SK-MEL-5 (cell line): Measurements from ENCODE around the gene KCNQ1OT1. TPM values are rescaled to one million over a fixed set of nuclear protein-coding genes. Genes with fewer than 3 reads are reported as not detected.

Experiments used
- DNase-seq: peaks from one replicate; pipeline ENCODE4 v3.0.0-alpha.2; 2016; ENCODE audit warnings: low read depth, low spot score
- in situ Hi-C: cut with HindIII; loops from 2 replicates; pipeline ENCODE4 v1.10.0; 2016; ENCODE audit warnings: low sequenced_read_pairs, high pct_unique_total_duplicates, low pct_unique_long_range_greater_than_20kb
- polyA plus RNA-seq, 2 experiments: library from polyadenylated mRNA; depleted of rRNA; stranded (reverse); fragments of >200 nt; gene quantifications; 2 replicates each; pipeline ENCODE4 v1.2.3, GENCODE V29; 2015
- total RNA-seq: library from RNA; depleted of rRNA; stranded (reverse); fragments of >200 nt; shearing (Covaris generic); gene quantifications from 2 replicates; pipeline ENCODE4 v1.2.3, GENCODE V29; 2014; rRNA removed

KCNQ1OT1 gene
- 0.48 and 0.56 TPM in 2 replicates for total RNA-seq
- 0.01 and 0.03 TPM in 2 replicates for polyA plus RNA-seq (2015; cell fraction: cytosol; rRNA removed)
- polyA plus RNA-seq (2015; cell fraction: nucleus; rRNA removed), result 0.54 and 0.97 TPM in 2 replicates

DNA sequence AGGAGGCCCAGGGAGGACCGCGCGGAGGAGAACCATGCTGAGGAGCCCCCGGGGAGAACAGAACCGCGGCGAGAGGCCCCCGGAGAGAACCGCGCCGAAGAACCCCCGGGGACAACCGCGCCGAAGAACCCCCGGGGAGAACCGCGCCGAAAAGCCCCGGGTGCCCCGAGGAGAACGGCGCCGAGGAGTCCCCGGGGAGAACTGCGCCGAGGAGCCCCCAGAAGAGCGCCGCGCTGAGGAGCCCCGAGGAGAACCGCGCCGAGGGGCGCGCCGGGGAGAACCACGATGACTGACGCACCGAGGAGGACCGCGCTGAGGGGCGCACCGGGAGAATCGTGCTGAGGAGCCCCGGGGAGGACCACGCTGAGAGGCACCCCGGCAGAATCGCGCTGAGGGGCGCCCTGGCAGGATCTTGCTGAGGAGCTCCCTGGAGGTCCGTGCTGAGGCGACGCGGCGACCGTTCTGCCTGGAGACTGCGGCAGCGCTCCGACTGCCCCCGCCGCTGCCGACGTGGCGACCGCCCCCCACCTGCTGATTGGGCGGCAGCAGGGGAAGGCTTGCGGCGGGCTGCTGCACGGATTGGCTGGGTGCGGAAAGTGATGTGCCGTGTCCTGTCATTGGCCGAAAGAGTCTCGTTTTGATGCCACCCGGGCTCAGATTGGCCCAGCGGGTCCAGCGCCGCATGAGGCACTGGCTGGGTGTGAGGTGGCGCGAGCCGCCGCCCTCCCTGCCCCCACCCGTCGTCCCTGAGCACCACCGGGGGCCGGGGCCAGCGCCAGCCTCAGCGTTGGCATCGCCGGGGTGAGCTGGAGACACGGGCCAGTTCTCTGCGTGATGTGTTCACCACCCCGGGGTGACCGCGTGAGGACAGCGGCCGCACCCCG lies at the start of gene KCNQ1OT1:
TSS of gene KCNQ1OT1 (minus strand) at position 464 of the 884 bp plus-strand sequence.
- DNase-seq, result peak; percentile 84
- in situ Hi-C loops, result no loop called here

DNA sequence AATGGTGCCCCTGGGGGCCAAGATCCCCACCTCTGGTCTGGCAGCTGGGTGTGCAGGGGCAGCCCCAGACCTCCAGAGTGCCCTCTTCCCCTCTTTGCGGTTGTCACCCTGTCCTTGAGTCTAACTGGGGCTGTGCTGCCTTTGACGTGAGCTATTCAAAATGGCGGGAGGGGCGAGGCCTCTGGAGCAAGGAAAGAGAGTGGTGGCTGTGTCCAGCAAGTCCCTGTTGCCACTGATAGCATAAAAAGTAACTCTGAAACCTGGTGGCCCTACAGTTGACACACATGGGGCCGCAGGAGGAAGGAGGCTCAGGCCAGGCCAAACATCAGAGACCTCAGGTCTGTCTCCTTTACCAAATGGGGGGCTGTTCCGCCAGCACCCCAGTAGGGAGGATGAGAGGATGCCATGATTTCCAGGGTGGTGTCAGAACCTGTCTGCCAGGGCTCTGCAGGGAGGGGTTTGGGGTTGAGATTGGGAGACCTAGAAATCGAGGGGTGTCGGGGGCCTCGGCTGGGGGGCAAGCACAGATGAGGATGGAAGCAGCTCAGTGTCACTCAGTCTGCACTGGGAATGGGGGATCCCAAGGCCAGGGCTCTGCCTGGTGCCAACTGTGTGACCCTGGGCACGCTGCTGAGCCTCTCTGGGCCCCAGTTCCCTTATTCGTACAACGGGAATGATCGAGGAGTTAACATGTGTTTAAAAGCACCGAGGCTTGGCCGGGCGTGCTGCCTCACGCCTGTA lies 49.2 kb upstream of the KCNQ1OT1 start:
- no peak for DNase-seq
- in situ Hi-C loops, result no loop called here

DNA sequence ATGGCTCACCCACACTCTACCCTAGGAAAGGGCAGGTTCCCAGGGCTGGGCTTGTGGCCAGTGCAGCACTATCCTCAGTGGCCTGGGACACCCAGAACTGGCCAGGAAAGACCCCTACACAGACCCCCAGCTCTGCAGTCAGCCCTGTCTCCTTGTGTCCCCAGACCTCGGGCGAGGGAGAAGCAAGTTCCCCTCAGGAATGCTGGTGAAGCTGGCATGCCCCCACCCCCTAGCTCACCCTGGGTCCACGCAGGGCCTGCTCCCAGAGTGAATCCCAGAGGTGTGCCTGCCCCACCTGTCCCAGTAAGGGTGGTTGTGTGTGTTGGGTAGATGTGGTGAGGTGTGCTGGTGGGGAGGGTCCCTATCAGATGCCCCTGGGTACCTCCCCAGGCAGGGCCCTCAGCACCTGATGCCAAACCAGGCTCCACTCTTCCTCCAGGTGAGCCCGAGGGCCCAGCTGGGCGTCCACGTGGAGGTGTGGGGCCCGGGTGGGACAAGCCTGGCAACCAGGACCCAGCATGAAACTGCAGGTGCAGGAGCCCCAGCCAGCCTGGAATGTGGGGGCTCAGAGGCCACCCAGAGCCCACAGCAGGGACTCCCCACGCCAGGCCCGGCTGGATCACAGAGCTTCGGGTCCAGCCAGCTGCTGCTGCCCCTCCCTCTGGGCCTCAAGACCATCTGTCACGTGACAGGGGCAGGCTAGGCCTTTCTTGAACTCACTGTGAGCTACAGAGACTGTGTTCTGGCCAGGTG lies 48.4 kb upstream of the KCNQ1OT1 start:
- DNase-seq, result no peak
- in situ Hi-C loops, result no loop called here

GRCh38 chr11:2747248-2748027 lies 47.6 kb upstream of the KCNQ1OT1 start:
- in situ Hi-C loops, result no loop called here
- no peak for DNase-seq

- in situ Hi-C loops, result no loop called here
- no peak for DNase-seq
Measured at GRCh38 chr11:2746401-2747247, 46.8 kb upstream of the KCNQ1OT1 start.

DNA sequence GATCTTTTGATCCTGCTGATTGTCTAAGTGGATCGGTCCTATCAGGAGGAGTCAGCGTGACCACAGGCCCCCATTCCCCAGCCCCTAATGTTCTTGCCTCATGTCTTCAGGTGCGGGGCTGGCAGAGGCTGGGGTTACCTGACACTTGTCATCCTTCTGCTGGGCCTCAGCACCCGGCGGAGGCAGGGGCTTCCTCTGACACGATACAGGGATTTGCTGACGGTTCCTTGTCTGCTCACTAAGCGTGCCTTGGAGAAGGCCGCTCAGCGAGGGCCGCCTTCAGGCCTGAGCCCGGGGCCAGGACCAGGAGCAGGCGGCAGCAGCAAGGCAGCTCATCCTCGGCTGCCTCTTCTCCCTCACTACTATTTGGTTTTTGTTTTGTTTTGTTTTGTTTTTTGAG lies 45.7 kb upstream of the KCNQ1OT1 start:
- in situ Hi-C loops, result no loop called here
- DNase-seq, result no peak

- in situ Hi-C loops, result no loop called here
- DNase-seq, result no peak
Measured at GRCh38 chr11:2744166-2744565, 44.4 kb upstream of the KCNQ1OT1 start.

DNA sequence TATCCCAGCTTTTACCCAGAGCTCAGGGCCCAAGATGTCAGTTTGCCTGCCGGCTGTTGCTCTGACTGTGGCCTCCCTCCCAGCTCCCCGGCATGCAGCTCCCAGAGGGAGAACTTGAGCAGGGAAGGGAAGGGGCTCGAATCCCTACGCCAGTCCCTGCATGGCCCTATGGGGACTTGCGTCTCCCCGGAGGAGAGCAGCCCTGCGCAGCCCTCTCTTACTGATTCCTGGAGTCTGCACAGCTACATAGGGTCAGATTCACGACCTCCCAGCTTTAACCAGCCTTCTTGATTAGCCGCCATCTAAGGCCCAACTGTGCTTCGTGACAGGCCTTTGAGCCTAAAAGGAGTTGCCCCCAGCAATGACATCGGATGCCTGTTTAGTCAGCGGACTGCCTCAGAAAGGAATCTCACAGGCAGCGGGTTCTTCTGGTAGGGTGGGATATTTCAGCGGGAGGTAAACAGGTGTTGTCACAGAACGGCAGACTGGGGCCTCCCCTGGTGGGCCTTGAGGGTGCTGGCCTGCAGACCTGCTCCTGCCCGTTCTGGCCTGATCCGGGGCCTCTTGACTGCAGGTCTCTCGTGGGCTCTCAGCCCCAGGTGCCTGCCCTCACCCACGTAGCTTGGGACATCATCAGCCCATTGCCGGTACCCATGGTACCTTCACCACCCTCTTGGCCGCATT lies 43.8 kb upstream of the KCNQ1OT1 start:
- in situ Hi-C loops, result no loop called here
- DNase-seq, result no peak

DNA sequence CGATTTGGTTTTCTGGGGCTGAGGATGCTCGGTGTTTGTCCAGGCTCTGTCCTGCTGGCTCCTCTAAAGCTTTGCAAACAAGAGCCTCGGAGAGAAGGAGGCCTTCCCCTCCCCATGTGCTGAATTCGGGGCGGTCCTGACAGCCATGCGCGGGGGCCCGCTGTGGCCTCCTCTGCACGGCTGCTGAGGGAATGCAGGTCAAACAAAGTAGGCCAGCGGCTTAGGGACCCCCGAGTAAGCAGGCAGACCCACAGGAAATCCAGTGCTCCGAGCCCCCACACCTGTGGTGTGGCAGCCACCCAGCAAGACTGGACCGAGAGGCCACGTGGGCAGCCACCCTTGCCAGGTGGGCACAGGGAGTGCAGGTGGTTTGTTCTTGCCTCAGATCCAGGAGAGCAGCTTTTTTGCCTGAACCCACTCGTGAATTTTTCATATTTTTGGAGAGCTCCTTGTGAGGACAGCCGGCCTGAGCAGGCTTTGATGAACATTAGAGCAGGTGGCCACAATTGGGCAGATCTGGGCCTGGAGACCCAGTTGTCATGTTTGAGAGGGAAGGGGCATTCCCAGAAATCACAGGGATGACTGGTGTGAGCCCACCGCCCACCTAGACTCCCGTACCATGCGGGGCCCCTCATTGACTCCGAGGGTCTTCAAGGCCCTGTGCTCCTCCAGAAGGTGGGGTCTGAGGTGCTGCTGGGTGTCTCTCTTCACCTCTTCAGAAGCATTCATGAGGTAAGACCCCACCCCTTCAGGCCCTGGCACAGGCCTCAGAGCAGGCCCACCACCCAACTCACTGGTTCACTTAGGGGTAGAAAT lies 43.0 kb upstream of the KCNQ1OT1 start:
- in situ Hi-C loops, result no loop called here
- no peak for DNase-seq

DNA sequence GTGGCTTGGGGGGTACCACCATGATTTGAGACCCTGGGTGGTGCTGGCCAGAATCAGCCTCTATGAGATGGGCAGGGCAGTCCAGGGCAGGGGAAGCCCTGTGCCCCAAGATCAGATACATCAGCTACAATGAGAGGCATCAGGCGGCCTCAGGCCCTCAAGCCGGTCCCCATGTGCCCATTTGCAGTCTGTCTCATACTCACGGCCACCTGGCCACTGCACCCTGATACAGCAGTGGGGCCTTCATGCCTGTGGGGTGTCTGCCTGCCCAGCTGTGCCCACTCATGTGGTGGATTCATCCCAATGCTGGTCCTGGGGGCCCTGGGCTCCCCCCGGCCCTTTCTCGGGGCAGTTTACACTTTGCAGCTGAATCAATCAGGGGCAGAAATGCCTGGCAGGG lies 42.4 kb upstream of the KCNQ1OT1 start:
- in situ Hi-C loops, result no loop called here
- no peak for DNase-seq

DNA sequence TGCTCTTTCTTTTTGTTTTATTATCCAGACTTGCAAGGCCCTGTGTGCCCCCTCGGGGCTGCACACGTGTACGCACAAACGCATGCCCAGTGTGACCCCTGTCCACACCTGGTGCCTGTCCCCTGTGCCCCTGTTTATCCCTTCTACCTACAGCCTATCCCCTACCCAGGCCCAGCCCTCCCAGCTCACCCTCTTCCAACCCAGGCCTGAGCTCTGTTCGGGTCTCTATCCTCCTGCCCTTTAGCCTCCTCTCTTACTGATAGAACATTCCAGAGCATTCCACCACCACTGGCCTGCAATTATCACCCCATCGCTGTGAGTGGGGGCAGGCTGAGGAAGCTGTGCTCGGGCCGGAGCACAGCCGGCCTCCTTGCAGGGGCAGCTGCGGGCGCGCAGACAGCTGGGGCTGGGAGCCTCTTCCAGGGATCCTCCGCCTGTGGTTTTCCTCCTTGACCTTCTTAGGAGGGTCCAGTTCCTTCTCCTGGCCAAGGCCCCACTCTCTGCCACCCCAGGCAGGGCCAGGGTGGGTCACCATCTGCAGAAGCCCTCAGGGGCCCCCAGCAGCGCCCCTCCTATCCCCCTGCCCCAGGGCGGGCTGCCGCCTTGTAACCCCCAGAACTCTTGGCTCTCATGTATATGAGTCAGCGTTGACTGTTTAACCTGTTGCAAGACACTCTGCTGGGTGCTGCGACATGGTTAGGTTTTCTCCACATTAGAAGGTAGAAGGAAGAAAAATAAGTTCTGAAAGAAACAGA lies 41.8 kb upstream of the KCNQ1OT1 start:
- no peak for DNase-seq
- in situ Hi-C loops, result no loop called here

DNA sequence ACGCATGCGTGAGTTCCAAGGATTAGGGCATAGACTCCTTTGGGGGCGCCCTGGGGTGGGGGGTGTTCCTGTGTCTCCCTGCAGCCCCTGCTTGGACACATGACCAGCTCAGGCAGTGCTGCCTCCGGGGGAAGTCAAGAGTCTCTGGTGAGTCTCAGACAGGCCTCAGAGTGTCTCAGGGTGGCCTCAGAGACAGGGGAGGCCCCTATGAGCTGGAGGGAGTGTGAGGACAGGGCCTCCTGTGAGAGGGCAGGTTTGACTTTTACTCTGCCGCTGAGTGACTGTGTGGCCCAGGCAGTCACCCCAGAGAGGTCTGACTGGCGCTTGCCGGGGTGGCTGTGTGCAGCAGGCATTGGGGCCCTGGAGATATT lies 41.2 kb upstream of the KCNQ1OT1 start:
- DNase-seq, result no peak

GRCh38 chr11:2740275-2740940 lies 40.6 kb upstream of the KCNQ1OT1 start:
- in situ Hi-C loops, result no loop called here
- no peak for DNase-seq

More for the DNA sequence above, 41.2 kb upstream of the KCNQ1OT1 start:
- in situ Hi-C loops, result no loop called here
